Loucy (cell line): ENCODE results near the gene AMPD2.
A peak's percentile ranks its signal among the peaks of the same experiment; 100 is the strongest.

ENCODE experiments used
- H2AFZ ChIP-seq: fragments of 200-600 bp; sonication (generic); 2 replicates; pipeline ENCODE4 v1.6.0; 2016; ENCODE audit warnings: antibody characterized with exemption, mild to moderate bottlenecking, low read length, moderate library complexity
- H3F3A ChIP-seq: fragments of 200-600 bp; 2 replicates; pipeline ENCODE4 v1.6.0; 2016; ENCODE audit warnings: antibody characterized with exemption, low read depth, mild to moderate bottlenecking
- H3K27me3 ChIP-seq: fragments of 200-600 bp; sonication (generic); 2 replicates; pipeline ENCODE4 v1.6.1; 2014; ENCODE audit warnings: low read length, mild to moderate bottlenecking; ENCODE audit not compliant: insufficient read depth, poor library complexity, severe bottlenecking
- H3K36me3 ChIP-seq: fragments of 200-600 bp; sonication (generic); 2 replicates; pipeline ENCODE4 v1.6.1; 2016; ENCODE audit warnings: low read length; ENCODE audit not compliant: insufficient read depth
- H3K4me1 ChIP-seq: fragments of 200-600 bp; sonication (generic); 2 replicates; pipeline ENCODE4 v1.5.1; 2014; ENCODE audit warnings: low read length, mild to moderate bottlenecking; ENCODE audit not compliant: insufficient read depth, poor library complexity, severe bottlenecking
- H3K4me2 ChIP-seq: fragments of 200-600 bp; sonication (generic); 2 replicates; pipeline ENCODE4 v1.6.0; 2014; ENCODE audit warnings: antibody characterized with exemption, low read length, low read depth, mild to moderate bottlenecking; ENCODE audit not compliant: poor library complexity, severe bottlenecking
- H3K4me3 ChIP-seq: fragments of 200-600 bp; sonication (generic); 2 replicates; pipeline ENCODE4 v1.5.1; 2014; ENCODE audit warnings: low read length, mild to moderate bottlenecking, mixed read lengths; ENCODE audit not compliant: poor library complexity, severe bottlenecking
- H3K79me2 ChIP-seq: fragments of 200-600 bp; sonication (generic); 2 replicates; pipeline ENCODE4 v1.6.1; 2014; ENCODE audit warnings: low read length; ENCODE audit not compliant: insufficient read depth
- H3K9ac ChIP-seq: fragments of 200-600 bp; sonication (generic); 2 replicates; pipeline ENCODE4 v1.6.0; 2014; ENCODE audit warnings: mild to moderate bottlenecking, low read depth, low read length, moderate library complexity; ENCODE audit not compliant: poor library complexity, severe bottlenecking
- H3K9me2 ChIP-seq: fragments of 200-600 bp; sonication (generic); replicated peaks from 2 replicates; pipeline ENCODE4 v1.6.1; 2016; ENCODE audit warnings: low read depth, low read length, mixed read lengths
- H3K9me3 ChIP-seq: fragments of 200-600 bp; sonication (generic); 2 replicates; pipeline ENCODE4 v1.6.1; 2014; ENCODE audit warnings: mild to moderate bottlenecking, antibody characterized with exemption, low read length, low read depth; ENCODE audit not compliant: insufficient read depth
- H4K20me1 ChIP-seq: fragments of 200-600 bp; sonication (generic); 2 replicates; pipeline ENCODE4 v1.6.0; 2014; ENCODE audit warnings: antibody characterized with exemption, low read length, mild to moderate bottlenecking; ENCODE audit not compliant: insufficient read depth, poor library complexity, severe bottlenecking
- EZH2phosphoT487 ChIP-seq: fragments of 200-600 bp; IDR thresholded peaks from 2 replicates; pipeline ENCODE4 v1.6.1; 2018; ENCODE audit warnings: antibody characterized with exemption, mild to moderate bottlenecking, moderate library complexity, borderline replicate concordance
- TF ChIP-seq, protein P1 (sequence below): fragments of 200-600 bp; sonication (generic); conservative IDR thresholded peaks from 2 replicates; pipeline ENCODE4 v1.5.1; 2014; ENCODE audit warnings: mild to moderate bottlenecking, antibody characterized with exemption, low read length

AMPD2 gene

GRCh38 chr1:109619576-109620400, at the start of gene AMPD2, which contains the start of gene GNAT2:
AMPD2 (plus strand) TSS chr1:109619837; CDS start chr1:109621176, 1,339 bp downstream.
GNAT2 (minus strand) TSS chr1:109619616; CDS start chr1:109612870, 6,746 bp downstream.
- Histone ChIP-seq H2AFZ (peak within 1 kb of the TSS; percentile 85), H3K9me2 (no peaks in the 10 kb centered on the region), H3K9ac (peak within 1 kb of the TSS; percentile 80), H3K4me3 (peak within 1 kb of the TSS; percentile 93), H4K20me1 (peaks cover 28% of the 10 kb centered on the region), H3K27me3 (no peaks in the 10 kb centered on the region), H3K9me3 (no peaks in the 10 kb centered on the region), H3K4me2 (peak within 1 kb of the TSS; percentile 90), H3K36me3 (no peaks in the 10 kb centered on the region), H3K79me2 (peaks cover 51% of the 10 kb centered on the region), H3K4me1 (peaks cover 65% of the 10 kb centered on the region), H3F3A (no peaks in the 10 kb centered on the region)
- TF ChIP-seq, protein P1, sequence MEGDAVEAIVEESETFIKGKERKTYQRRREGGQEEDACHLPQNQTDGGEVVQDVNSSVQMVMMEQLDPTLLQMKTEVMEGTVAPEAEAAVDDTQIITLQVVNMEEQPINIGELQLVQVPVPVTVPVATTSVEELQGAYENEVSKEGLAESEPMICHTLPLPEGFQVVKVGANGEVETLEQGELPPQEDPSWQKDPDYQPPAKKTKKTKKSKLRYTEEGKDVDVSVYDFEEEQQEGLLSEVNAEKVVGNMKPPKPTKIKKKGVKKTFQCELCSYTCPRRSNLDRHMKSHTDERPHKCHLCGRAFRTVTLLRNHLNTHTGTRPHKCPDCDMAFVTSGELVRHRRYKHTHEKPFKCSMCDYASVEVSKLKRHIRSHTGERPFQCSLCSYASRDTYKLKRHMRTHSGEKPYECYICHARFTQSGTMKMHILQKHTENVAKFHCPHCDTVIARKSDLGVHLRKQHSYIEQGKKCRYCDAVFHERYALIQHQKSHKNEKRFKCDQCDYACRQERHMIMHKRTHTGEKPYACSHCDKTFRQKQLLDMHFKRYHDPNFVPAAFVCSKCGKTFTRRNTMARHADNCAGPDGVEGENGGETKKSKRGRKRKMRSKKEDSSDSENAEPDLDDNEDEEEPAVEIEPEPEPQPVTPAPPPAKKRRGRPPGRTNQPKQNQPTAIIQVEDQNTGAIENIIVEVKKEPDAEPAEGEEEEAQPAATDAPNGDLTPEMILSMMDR: no peak
- no peak for TF ChIP-seq EZH2phosphoT487

- Histone ChIP-seq H3K9me2 (no peaks in the 10 kb centered on the region), H3K9ac (no peak overlapping the region), H2AFZ (no peak overlapping the region), H3K4me2 (no peak overlapping the region), H3K9me3 (no peaks in the 10 kb centered on the region), H3K4me1 (no peaks in the 10 kb centered on the region), H3F3A (no peaks in the 10 kb centered on the region), H3K79me2 (peaks cover 97% of the 10 kb centered on the region), H3K36me3 (peaks cover 12% of the 10 kb centered on the region; the same call in 1 of the 2 replicates), H3K27me3 (no peaks in the 10 kb centered on the region), H3K4me3 (no peak overlapping the region), H4K20me1 (peaks cover 56% of the 10 kb centered on the region)
- TF ChIP-seq EZH2phosphoT487: no peak
- TF ChIP-seq, protein P1: no peak
Measured at GRCh38 chr1:109570414-109570813, 49.2 kb upstream of the AMPD2 start.

DNA sequence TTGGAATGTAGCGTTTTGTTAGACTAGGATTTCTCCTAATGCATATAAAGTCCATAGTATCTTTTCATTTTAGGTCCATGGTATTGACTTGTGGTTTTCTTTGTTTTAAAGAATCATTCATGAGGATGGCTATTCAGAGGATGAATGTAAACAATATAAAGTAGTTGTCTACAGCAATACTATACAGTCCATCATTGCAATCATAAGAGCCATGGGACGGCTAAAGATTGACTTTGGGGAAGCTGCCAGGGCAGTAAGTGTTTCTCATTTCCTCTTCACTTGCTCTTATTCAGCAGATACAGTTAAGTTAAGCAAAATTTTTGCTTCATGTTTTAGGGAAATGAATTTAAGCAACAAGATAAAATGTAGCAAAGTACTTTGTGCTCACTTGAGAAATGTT, 45.9 kb upstream of the AMPD2 start:
- Histone ChIP-seq H3K36me3 (peaks cover 35% of the 10 kb centered on the region), H3K9ac (no peak overlapping the region), H4K20me1 (peaks cover 31% of the 10 kb centered on the region), H3K4me1 (no peaks in the 10 kb centered on the region), H3K4me3 (no peak overlapping the region), H3K4me2 (no peak overlapping the region), H3K9me3 (no peaks in the 10 kb centered on the region), H3K27me3 (no peaks in the 10 kb centered on the region), H3K9me2 (no peaks in the 10 kb centered on the region), H3K79me2 (peaks cover 64% of the 10 kb centered on the region), H3F3A (no peaks in the 10 kb centered on the region), H2AFZ (no peak overlapping the region)
- TF ChIP-seq, protein P1: no peak
- no peak for TF ChIP-seq EZH2phosphoT487
